HG02981 (cell line): ENCODE measurements around the gene SSBP2.

ENCODE experiments used
- ATAC-seq: cut with Tn5 transposase; IDR thresholded peaks from one replicate; pipeline ENCODE4 v1.9.1; 2021; ENCODE audit warnings: mild to moderate bottlenecking, moderate library complexity; ENCODE audit not compliant: unreplicated experiment

SSBP2 gene

GRCh38 chr5:81767938-81768337 lies 17.0 kb upstream of the SSBP2 start:
- no peak for ATAC-seq

- ATAC-seq: no peak
Observed at GRCh38 chr5:81767097-81767496, 16.2 kb upstream of the SSBP2 start.

DNA sequence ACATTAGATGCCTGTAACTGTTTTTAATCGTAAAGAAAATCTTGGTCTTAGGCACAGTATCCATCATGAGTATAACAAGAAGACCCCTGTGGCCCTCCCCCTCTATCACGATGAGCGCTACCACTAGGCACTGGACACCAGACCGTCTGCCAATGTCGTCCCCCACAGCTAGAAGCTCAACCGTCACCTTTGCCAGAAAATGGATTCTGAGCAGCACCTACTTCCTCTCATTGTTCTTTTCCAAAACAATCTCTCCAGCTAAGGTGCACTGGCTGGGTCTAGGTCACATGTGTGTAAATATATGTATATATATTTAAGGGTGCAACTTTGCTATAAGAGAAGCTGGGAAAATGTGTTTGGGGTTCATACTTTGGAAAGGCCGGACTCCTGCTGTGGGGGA lies 15.7 kb upstream of the SSBP2 start:
- ATAC-seq: no peak

DNA sequence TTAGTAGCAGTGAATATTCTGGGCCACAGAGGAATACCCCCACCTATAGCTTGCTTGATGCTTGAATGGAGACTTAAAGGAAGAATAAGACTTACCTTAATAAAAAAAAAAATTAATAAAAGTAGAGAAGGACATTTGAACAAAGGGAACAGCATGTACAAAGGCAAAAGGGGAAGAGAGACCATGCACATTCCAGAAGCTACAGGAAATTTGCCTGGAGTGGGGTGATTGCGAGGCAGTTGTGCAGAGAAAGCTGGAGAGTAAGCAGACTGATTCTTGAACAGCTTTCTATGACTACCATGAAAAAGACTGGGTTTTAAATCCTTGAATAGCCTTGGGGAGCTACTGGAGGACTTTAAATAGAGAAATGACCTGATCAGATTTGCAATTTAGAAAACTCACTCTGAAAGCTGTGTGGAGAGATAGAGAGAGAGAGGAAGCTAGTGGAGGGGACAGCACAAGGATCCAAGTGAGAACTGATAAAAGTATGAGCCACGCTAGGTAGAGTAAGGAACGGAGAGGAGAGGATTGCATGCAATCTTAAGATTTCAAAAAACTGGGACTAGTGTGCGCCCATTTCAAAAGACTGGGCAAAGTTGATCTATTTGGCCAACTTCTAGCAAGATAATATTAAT lies 12.5 kb upstream of the SSBP2 start:
- no peak for ATAC-seq

- ATAC-seq: no peak
Observed at GRCh38 chr5:81762853-81763252, 12.0 kb upstream of the SSBP2 start.

DNA sequence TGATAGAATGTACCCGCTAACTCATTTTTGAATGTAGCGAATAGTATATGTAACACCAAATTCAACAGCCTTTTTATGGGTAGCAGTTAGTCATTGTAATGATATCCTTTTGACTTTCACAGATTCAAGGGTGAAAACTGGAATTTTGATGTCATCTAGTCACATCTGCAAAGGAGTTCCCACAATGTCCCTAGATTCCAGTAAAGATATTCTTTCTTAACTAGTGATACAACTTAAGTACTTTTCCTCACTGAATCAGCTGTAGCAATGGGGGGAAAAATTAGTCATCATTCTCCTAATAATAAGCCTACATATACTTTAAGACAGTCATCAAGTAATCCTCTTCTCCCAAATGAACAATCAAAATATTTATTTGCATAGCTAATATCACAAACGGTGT lies 11.5 kb upstream of the SSBP2 start:
- ATAC-seq: no peak

GRCh38 chr5:81761970-81762369 lies 11.1 kb upstream of the SSBP2 start:
- ATAC-seq: no peak

DNA sequence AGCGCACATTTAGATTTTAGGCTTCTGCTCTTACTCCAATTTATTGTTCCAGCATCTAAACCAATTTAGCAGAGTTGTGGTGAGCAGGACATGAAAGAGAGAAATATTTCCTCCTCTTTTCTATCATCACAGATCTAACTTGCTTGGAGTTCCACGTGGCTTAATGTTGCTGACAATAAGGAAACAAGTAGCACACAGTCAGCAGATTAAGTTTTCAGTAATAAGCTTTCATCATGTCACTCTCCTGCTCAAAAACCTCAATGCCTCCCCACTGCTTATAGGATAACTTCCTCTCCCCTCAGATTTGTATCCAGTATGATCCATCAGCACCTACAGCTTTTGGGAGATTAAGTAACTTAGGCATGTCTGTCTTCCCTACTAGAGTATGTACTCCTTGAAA lies 10.4 kb upstream of the SSBP2 start:
- no peak for ATAC-seq

DNA sequence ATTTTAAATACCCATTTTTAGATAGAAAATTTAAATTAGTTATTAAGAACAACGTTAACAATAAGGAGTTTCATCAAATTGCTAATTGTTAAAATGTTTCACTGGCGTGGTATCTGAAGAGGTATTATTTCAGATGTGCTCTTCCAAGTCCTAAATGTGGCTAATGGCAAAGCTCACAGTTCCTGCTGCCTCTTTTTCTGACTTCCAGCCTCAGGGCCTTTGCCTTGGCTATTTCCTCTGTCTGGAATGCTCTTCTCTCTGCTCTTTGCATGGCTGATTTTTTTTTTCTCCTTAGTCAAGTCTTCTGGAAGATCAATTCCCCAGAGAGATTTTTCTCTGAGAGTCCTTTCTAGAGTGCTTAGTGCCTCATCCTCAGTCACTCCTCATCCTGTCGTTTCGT lies 9.6 kb upstream of the SSBP2 start:
- ATAC-seq: no peak

GRCh38 chr5:81759632-81760005 lies 8.7 kb upstream of the SSBP2 start:
- no peak for ATAC-seq

DNA sequence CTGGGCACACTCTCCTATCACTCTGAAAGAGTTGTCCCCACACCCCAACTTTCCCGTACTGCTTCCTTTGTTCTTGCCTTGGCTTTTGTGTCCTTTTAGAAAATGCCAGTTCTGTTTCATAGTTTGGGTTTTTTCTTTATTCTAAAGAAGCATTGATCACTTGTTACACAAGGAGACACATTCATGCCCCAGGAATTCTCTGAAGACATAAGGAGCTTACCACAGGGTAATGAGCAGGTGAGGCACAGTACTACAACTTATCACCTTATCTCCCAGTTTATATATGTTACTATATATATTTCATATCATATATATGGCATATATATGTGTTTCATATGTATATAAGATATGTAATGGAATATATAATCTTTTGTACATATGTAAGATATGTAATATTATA lies 6.5 kb upstream of the SSBP2 start:
- no peak for ATAC-seq

- ATAC-seq: no peak
Observed at GRCh38 chr5:81756016-81756415, 5.1 kb upstream of the SSBP2 start.

DNA sequence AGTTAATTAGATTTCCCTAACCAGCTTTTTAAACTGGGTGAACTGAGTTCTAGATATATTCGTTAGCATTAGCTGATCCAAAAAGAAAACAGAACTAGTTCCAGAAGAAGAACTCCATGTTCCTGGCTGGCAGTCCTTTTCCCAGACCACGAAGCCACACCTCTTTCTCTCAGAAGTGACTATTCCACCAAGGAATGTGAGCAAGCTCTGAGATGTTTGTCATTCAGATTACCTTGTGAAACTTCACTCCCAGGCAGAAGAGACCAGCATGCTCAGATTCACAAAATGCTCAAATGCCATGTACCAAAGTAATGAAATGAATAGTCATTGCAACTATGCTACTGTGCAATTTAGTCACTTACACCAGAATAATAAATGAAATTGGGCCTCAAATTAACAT lies 4.4 kb upstream of the SSBP2 start:
- no peak for ATAC-seq

GRCh38 chr5:81754621-81755020 lies 3.7 kb upstream of the SSBP2 start:
- no peak for ATAC-seq

DNA sequence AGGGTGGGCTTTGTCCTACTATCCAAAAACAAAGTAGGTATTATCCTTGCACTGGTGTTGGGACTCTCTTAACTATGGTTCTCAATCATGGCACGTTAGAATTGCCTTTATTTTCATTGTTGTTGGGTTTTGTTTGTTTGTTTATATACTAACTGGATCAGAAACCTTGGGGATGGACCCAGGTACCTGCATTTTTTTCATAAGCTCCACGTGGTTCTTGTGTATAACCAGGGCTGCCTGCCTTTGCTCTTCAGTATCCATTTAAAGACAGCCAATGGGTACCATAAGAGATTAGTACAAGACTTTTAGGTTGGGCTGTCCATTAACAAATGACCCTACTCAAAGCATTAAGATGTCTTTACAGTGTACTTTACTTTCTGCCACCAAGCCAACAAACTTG lies 2.5 kb upstream of the SSBP2 start:
- ATAC-seq: no peak

- ATAC-seq: no peak
Observed at GRCh38 chr5:81752644-81752963, 1.7 kb upstream of the SSBP2 start.

GRCh38 chr5:81751836-81752643 lies 1.1 kb upstream of the SSBP2 start:
- ATAC-seq: no peak

DNA sequence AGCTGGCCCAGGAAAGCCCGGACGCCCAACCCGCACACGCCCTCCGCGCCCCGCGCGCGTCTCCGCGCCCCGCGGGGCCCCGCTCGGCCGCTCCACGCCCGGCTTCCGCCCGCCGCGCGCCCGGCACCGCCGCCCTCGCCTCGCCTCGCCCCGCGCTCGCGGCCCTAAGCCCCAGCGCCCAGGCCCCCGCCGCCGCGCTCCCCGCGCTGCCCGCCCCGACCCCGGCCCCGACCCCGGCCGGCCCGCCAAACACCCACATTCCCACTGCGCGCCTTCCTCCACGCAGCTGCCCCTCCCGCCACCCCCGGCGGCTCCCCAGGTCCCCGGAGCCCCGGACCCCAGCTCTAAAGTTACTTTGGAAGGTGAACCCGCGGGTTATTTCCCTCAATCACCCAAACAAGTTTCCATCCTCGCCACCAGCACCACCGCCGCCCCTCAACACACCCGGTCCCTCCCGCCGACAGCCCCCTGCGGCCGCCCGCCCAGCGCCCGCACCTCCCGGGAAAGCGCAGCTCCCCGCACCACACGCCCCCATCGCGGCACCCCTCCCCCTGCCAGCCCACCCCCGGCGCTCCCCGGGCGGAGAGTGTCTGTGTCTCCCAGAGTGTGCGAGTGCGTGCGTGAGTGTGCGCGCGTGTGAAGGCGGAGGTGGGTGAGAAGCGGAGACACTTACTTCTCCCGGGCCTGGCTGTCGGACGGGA lies 439 bp downstream of the SSBP2 start:
- peak; percentile 9 for ATAC-seq

GRCh38 chr5:81749561-81750307 lies 1.2 kb downstream of the SSBP2 start:
- peak; percentile 38 for ATAC-seq

DNA sequence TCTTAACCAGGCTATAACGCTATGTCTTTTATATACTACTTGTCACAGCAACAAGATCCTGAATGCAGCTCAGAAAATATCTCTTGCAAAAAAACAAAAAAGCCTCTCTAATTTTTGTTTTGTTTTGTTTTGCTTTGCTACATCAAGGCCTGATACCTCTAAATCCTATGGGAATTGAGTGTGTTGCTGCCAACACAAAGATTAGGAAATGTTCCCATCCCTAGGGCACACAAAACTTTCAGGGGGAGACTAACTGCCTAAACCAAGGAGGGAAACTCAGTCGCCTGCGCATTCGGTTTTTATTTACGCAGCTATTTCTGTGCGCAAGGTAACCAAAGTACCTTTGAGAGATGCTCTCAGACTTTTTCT lies 1.7 kb downstream of the SSBP2 start:
- ATAC-seq: no peak

GRCh38 chr5:81748556-81748955 lies 2.3 kb downstream of the SSBP2 start:
- no peak for ATAC-seq

GRCh38 chr5:81747030-81747429 lies 3.9 kb downstream of the SSBP2 start:
- no peak for ATAC-seq
